Activated effector memory CD4-positive, alpha-beta T cell treated with Interleukin-2 at 50 U/mL for 16 hours (primary cell): ENCODE results near the gene MYLK.

Experiments used
- DNase-seq: peaks from one replicate; pipeline ENCODE4 v3.0.0-alpha.2; 2020

MYLK gene

DNA sequence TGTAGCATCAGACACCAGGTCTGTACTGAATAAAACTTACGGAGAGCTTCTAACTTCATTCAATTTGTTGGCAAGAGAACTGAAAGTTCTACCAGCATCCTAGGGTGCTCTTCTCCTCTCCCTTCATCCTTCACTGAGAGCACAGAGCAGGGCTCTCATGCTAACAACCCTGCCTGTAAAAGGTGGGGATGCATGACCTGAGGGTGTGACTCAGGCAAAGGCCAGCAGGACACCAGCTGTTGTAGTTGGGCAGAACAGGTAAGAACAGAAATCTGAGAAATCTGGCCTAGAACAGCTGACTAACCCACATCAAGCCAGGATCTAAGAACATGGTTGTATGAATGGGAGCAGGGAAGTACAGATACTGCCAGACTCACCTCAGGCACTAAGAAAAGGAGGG, 64.2 kb downstream of the MYLK start:
- DNase-seq: no peak

DNA sequence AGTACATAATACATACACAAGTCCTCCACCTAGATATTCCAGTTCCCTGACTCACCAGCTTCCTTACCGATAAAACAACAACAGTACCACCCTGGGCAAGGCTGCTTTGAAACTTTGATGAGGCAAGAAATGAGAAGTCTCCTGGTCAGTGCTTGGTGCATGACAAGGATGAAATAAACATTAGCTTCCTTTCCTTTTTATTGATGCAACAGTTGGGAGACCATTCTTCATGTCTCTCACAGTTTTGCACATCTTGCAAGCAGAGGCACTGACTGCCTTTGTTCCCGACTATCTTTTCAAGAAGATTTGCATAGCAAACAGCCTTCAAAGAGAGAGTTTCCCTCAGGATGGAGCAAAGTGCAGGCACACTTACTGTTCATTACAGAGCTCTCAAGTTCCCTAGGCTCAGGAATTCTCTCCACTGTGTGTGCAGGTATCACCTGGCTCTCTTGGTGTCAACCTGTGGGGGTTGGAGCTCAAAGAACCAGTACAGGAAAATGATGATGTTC, 65.2 kb downstream of the MYLK start:
- DNase-seq: no peak

DNA sequence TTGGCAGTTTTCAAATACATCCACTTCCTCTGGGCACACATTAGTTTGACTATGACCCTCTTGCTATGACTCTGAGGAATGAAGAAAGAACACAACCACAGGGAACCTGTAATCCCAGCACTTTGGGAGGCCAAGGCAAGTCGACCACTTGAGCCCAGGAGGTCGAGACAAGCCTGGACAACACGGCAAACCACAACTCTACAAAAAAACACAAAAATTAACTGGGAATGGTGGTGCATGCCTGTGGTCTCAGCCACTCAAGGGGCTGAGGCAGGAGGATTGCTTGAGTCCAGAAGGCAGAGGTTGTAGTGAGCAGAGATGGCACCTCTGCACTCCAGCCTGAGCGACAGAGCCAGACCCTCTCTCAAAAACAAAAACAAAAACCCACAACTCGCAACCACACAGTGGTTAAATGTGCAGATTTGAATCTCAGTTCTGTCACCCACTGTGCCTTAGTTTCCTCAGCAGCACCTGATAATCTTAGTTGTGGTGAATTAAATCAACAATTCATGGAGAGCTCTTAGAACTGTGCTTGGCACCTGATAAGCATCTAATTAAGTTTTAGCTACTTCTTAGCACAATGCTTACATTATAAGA, 65.7 kb downstream of the MYLK start:
- DNase-seq: no peak

DNA sequence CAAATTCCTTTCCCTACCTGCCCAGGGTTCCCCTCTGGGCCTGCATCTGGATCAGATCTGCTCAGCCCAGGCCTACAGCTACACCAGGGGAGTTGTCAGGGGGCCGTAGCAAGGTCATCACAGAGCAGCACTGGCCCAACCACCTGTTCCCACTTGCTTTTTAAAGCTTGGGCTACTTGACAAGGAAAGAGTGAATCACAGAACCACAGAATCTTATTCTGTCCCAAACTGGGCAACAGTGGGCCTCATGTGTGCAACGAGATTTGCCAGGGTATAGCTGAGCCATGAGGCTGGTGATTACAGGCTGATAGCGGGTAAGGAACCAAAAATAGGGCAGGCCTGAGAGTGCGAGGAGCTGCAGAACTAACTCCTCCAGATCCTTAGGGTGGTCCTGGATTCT, 66.7 kb downstream of the MYLK start:
- no peak for DNase-seq

DNA sequence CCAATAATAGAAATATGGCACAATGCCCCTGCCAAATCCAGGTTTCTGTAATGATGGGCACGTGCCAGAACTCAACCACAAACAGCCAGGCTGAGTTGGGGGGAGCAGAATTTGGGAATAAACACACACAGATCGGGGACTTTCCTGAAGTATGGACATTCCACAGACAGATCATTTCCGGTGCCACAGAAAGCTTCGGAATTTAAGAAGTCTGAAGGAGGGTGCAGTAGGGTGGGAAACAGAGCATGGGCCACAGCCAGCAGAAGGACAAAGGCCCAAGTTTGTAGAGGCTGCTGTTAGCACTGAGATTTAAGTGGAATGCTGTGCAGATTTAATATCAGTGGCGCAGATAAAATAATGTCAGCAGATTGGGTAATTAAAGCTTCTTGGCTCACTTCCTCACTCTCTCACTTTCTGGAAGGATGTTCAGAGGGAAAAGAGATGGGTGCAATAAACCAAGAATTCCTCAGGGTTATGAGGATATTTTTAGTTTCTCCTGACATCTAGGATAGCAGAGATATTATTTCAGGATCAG, 67.4 kb downstream of the MYLK start:
- DNase-seq: no peak

DNA sequence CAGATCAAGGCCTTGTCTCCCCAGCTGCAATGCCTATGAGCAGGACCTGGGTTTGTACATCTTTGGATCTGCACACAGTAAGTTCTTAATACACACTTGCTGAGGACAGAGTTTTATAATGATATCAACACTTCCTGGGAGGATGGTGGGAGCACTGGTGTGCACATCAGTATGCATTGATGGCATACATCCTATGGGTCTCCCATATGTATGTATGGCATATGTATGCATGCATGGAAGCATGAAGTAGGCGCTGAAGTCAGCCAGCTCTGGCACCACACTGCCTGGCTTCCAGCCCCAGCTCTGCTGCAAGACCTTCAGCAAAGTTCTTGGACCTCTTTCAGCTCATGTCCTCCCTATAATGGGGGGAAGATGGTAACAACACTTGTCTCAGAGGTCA, 68.2 kb downstream of the MYLK start:
- DNase-seq: no peak

DNA sequence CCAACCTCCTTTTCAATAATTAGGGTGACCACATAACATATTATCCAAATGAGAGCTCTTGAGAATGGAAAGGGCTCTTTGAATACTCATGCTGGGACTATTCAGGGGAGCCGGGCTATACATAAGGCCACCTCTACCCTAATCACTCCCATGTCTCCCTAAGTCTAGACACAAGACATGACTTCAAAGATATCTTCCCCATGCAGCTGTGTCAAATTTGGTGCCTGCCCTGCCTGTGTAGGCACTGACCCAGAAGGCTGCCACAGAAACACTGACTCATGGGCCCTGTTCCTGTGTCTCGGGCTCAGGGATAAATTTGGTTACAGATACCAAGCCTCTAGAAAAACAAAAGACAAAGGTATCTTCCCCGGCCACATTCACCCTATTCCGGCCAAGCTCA, 70.3 kb downstream of the MYLK start:
- no peak for DNase-seq

DNA sequence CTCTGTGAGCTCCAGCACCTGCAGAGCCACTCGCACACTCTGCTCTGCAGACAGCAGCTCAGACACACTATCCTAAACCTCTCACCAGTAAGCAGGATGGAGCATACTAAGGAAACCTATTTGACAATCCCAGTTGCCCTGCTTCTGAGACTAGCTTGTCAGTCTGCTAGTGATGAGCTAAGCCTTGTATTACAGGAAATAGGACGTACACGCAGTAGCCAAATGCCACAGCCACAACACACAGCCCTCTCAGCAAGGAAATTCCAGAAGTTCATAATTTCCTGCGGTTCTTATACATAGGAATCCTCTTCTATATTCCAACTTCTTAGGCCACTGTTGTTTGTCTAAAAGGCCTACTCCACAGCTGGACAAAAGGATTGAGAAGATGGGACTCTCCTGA, 74.5 kb downstream of the MYLK start:
- no peak for DNase-seq

DNA sequence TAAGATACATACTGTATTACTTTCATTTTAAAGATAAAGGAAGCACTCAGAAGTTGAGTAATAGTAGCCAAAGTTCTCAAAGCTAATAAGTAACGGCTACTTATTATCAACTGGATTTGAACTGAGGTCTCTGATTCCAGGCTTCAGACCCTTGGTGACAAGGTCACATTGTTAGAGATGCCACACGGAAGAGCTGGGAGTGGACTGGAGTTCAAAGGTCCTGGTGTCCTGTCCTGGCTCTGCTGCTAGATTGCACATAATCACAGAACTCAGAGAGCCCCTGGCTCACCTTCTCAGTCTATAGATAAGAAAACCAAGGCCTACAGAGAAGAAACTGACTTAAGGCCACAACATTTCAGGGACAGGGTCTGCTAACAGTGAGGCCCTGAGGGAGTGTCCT, 75.3 kb downstream of the MYLK start:
- DNase-seq: no peak

DNA sequence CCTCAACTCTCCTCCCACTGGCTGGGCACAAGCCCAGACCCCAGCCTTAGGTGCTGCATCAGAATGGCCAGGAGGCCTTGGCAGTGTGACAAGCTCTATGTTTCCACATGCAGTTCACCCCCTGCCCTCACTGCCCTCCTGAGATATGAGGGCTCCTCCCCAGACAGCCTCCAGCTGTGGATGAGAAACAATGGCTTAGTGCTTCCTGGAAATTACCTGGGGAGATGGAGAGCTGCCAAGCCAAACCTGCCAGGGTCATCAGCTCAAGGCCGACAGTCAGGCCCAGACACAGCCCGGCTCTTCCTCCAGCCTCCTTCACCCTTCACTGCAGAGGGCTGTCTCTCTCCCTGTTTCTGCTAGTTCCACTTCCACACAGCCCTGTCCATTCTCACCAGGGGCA, 76.3 kb downstream of the MYLK start:
- no peak for DNase-seq

DNA sequence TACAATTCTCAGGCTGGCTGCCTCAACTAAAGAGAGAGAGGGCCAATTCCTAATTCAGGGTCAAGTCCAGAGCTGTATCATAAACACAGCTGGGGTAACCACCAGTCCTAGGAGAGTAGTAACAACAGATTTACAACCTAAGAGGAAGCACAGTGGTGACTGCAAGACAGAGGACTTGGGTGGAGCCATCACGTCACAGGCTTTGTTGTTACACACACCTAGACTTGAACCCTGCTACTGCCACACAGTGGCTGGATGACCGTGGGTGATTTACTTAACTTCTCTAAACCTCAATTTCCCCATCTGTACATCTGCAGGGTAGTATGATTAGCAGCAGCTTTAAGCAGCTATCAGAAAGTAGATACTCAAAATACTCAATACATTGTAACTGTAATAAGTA, 78.6 kb downstream of the MYLK start:
- DNase-seq: no peak

DNA sequence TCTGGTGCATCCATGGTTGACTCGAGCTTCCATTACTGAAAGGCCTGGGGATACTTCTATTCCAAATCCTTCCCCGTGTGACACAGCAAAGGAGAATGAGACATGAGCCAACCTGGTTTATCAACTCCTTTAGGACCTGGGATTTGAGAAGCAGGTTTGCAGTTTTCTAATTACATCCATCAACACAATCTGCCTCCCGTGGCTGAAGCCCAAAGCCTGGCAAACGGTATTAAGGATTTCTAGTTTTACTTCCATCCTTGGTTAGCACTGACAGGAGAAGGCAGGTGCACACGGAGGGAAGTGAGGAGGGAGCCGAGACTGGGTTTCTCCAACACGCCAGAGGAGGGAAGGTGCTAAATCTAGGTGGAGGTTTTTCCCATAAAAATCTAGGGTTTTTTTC, 79.0 kb downstream of the MYLK start:
- no peak for DNase-seq

DNA sequence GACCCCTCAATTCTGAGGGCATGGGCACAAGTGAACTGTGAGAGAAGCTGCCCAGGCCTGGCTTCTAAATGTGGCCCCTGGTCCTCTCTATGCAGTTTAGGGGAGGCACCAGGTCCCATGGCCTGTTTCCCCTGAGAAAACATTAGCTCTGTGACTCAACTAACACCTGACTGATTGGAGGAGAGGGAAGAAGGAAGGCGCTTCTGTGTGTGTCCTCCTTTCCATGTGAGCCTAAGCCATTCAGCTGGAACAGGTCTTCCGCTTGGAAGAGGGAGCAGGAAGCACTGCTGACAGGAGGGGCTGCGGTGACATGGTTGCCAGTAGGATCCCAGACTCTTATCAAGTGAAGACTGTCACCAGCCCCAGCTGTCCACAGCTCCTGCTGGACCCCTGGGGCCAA, 79.5 kb downstream of the MYLK start:
- DNase-seq: no peak

DNA sequence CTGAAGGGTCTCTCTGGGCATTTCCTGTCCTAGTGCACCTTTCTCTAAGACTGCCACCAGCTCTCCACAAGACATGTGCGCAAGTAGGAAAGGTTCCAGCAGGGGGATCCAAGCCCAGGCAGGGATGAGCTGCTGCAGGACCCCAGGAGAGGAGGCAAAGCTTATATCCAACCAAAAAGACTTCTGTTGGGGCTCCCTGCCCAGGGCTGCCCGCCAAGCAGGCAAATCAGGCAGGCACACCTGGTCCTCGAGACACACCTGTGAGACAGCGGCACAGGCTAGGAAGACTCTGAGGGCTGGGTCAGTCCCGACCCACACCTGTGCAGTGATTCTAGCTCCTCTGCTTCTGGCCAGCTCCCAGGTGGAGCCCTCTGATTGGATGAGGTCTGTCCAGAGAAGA, 80.6 kb downstream of the MYLK start:
- no peak for DNase-seq

DNA sequence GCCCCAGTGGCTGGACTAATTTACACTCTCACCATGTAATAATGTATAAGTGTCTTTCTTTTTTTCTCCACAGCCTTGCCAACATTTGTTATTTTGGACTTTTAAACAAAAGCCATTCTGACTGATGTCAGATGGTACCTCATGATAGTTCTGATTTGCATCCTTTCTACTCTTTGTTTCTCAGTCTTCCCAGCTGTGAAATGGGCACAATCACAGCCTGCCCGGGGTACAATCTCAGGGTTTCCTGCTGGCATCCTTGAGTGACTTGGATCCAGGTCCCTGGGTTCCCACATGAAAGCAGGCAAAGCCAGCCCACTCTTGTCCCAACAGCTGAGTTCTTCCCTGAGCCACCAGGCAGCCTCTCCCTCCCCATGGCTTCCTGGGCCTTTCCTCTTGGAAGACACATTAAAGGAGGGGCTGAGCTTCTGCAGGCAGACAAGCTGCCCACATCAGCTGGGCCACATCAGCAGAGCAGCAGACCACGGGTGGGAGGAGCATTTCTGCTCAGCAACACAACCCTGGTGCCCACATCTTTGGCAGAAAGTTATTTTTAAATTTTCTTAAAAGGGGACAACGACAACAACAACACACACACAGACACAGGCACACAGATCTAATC, 82.0 kb downstream of the MYLK start:
- no peak for DNase-seq

DNA sequence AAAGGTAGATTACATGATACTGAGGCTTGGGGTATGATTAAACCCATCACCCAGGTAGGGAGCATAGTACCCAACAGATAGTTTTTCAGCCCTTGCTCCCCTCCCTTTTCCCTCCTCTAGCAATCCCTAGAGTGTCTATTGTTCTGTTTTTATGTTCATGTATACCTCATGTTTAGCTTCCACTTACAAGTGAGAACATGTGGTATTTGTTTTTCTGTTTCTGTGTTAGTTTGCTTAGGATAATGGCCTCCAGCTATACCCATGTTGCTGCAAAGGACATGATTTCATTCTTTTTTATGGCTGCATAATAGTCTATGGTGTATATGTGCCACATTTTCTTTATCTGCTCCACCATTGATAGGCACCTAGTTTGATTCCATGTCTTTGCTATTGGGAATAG, 82.7 kb downstream of the MYLK start:
- DNase-seq: no peak

DNA sequence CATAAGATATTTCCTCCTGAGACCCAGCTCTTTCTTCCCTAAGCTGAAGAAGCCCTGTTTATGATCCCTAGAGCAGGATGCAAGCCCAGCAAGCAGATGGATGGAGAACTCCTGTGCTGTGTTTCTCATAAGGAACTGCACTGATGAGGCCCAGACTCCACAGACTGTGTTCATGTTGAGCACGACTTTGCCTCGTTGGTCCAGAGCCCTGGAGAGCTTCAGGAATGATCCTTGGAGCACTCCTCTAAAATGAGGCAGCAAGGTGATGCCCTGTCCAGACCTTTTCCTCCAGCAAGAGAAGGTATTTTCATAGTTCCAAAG, 83.8 kb downstream of the MYLK start:
- no peak for DNase-seq

DNA sequence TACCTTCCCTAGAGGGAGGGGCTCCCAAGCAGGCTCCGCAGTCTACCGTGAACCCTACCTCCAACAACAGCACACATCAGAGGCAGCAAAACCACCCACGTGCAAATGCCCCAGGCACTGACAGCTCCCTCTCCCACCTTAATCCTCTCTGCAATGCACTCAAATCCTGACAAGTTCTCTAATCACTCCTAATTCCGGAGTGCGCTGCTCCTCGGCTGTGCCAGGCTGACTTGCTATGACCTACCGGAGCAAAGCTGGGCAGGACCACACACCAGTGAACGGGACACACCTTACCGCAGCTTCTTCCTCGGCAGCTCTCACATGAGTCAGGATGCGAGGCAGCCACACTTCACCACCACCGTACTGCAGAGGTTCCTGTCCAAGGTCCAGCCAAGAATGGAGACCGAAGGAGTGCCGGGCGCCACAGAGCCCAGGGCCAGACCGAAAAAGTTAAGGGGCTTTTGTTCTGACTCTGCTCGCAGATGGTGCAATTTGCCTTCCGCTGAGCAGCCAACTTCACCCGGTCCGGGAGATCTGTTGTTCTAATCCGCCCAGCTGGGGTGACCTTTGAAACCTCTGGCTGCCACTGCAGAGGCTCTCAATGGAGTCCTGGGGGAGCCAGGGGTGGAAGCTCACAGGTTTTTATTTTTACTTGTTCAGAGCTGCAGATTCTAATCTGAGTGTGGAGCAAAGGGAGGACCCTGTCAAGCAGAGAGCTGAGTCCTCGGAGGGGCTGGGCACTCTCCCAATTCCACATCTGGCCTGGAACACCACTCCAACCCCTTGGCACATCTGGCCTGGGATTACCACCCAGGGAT, 84.4 kb downstream of the MYLK start:
- no peak for DNase-seq

DNA sequence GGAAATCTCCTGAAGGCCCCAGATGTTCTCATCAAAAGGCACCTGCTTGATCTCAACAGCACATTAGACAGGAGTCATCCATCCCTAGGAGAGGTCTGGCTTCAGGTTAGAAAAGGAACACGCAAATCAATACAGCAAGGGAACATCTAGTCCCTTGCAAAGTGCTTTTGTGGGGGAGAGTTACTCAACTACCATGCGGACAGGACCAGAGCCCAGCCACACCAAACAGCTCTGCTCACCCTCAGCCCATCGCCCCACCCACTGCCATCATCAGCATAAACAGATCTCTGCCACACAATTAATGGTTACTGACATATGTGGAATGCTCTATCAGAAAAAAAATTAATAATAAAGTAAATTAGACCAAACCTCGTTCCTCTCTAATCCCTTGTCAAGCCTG, 85.6 kb downstream of the MYLK start:
- DNase-seq: no peak

DNA sequence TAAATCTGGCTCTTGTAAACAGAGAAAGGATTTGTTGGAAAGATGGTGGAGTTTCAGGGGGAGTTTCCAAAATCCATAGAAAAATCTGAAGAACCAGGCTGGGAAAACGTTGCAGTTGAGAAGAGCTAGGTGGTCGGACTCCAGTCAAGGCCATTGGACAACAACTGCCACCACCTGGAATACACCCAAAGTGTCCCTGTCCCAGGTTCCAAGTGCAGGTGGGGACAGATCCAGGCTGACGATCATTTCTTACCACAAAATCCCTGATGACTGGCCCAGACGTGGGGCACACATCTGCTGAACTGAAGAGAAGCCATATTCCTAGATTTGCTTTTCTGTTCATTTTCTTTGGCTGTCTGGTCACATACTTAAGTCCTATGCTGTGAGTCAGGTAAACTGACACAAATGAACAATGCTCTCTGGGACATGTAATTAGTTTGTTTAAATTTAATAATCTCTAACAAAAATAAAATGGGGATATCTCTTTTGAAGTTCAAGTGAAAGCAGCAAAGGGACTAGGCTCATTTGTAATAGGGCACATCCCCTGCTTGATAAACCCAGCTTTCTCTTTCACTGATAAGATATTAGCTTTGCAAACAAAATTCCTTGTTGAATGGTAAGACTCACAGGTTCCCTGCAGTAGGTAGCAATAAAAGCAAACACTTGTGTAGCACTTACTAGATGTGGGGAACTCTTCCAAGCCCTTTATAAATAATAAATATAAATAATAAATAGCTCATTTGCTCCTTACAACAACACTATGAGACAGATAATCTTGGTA, 88.5 kb downstream of the MYLK start:
- no peak for DNase-seq

DNA sequence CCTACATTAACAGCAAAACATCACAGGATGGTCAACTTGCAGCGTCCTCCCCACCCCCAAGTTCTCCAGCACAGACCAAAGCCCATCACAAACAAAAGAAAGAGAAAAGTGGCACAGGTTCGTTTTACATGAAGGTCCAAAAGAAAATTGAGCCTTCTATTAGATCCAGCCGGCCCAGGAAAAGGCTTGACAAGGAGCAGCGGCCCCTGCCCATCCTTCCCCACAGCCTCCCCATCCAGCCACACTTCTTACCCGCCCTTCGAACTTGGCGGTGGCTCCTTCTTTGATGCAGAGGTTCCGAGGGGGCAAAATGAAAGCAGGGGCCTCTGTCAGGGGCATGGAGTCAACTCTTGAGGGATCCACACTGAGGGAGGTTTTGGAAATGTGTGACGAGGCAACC, 90.7 kb downstream of the MYLK start:
- no peak for DNase-seq

DNA sequence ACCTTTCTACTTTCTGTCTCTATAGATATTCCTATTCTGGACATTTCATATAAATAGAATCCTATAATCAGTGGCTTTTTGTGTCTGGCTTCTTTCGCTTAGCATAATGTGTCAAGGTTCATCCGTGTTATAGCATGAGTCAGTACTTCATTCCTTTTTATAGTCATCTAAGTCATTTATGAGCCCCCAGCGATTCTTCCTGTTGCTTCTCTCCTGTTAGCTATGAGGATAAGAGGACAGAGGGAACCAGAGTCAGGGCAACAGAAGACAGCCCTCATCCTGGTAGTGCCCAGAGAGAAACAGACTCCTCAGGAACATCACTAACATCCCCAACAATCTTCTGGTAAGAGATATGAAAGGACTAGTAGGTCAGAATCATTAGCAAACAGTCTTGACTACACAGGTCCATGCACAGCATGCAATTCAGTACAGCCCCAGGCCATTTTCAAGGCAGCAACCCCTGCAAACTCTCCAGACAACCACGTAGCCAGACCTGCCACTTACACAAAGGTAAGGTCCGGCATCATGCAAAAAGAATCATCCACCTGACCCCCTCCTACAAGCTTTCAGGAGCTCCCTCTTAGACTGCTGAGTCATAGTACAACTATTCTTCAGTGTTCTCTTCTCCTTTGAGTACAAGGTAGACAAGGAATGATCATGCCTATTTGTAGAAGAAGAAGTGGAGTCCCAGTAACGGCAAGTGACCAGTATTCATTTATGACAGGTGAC, 91.5 kb downstream of the MYLK start:
- no peak for DNase-seq

DNA sequence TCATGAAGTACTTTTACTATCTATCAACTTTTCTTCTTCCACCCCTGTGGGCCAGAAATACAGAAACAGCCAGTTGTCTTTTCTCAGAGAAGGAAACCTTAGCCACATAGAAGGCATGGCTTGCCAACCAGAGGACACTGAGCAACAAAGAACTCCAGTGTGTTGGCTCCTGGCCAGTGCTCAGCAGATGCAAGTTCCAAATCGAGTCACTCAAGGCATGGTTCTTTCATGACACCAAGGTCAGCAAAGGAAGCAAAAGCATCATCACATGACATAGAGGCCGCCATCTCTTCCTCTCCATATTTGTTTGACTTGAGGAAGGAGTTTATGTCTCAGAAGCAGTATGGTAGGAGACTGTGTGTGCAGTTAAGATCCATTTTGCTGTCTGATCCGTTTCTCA, 92.2 kb downstream of the MYLK start:
- DNase-seq: no peak
